ENCODE measurements around the gene ANXA7. TPM values are rescaled to one million over a fixed set of nuclear protein-coding genes. Genes with fewer than 3 reads are reported as not detected.
"Not testable (repeated sequence)": the region's sequence is repeated elsewhere in the genome, so short reads cannot be mapped to it uniquely, and the experiment has no call there.

The ANXA7 gene
- total RNA-seq, 1 donor from 2014 or later, result 133 TPM

DNA sequence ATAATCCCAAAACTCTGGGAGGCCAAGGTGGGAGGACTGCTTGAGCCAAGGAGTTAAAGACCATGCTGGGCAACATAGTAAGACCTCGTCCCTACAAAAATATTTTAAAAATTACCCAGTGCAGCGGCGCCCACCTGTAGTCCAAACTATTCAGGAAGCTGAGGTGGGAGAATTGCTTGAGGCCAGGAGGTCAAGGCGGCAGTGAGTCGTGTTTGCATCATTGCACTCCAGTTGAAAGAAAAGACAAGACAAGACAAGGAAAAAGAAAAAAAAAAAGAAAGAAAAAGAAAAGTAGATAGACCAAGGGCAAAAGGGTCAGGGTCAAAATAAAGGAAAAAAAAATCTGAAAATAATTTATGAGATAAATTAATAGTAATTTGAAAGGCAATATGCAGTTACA, 5.8 kb downstream of the ANXA7 start:
- DNase-seq (ENCODE audit: low read depth), result no peak

DNA sequence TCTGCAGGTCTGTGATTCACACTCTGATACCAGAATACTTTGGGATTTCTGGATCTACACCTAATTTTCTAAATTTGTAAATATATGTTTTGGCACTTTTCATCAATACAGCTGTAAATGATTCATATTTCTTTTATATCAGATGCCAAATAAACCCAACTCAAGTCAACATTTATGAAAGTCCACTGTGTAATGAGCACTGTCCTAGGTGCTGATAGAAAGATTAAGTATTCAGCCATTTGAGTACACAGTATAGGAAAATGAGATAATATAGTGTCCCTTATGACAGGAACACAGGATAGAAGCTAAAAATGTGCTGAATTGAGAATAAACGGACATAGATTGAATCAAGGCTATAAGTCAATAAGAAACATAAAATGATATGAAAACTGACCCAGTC, 6.4 kb downstream of the ANXA7 start:
- DNase-seq (ENCODE audit: low read depth), result no peak

DNA sequence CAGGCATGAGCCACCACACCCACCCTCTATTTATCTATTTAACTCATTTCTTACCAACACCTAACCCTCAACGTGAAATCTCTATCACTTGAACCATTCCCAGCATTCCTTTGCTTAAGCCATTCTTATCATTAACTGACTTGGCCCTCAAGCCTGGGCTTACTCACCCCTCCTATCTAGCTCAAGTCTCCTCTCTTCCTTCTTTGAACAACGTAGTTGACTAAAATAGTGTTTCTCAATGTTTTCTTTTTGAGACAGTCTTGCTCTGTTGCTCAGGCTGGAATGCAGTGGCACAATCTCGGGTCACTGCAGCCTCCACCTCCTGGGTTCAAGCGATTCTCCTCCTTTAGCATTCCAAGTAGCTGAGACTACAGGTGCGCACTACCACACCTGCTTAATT, 7.0 kb downstream of the ANXA7 start:
- no peak for DNase-seq (ENCODE audit: low read depth)

DNA sequence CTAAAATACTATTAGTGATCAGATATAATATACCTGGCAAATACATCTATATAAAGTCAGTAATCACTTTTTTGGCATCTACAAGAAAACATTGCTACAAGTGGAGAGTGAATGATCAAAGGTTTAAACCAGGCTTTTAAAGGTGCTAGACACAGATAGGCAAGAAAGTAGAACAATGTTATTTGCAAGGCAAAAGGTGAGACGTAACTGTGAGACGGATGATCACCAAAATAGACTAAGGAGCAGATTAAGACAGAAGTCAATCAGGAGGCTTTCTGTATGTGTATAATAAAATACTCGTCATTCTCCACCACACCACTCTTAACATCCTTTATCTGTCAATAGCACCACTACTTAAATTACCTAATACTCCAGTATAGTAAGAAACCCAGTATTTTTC, 8.3 kb downstream of the ANXA7 start:
- no peak for DNase-seq (ENCODE audit: low read depth)

DNA sequence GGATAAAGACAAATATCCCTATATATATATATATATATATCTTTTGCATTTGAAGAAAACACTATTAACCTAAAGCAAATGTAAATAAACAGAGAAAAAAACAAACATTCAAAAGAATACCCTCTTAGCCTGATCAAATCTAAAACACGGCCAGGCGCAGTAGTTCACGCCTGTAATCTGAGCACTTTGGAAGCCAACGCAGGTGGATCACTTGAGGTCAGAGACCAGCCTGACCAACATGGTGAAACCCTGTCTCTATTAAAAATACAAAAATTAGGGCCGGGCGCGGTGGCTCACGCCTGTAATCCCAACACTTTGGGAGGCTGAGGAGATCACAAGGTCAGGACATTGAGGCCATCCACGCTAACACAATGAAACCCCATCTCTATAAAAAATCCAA, 9.2 kb downstream of the ANXA7 start:
- no peak for DNase-seq (ENCODE audit: low read depth)

DNA sequence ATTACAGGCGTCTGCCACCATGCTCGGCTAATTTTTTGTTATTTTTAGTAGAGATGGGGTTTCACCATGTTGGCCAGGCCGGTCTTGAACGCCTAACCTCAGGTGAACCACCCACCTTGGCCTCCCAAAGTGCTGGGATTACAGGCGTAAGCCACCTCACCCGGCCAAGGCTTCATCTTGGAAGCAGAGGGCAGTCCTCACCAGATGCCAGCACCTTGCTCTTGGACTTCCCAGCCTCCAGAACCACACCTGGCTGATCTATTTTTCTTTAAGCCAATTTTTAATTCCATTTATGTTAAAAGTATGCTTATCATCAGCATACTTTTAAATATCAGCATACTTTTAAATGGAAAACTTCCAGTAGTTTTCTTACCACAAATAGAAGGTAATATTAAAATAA, 12.2 kb downstream of the ANXA7 start:
- no peak for DNase-seq (ENCODE audit: low read depth)

DNA sequence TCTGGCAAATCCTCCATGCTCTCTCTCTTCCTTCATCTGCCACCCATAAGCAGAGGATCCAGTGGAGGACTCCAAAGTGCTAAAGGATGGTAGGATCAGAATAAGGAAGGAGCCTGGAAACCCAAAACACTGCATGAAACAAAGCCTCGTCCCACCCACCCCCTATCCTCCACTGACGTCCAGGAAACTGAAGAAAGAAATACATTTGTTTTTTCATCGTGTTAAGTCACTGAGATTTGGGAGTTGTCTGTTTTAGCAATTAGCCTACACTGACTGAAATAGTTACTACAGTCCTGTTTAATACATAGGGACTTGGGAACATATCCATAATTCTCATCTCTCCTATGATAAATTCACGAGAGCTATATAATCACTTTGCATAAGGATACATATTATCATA, 14.8 kb downstream of the ANXA7 start:
- DNase-seq (ENCODE audit: low read depth), result no peak

DNA sequence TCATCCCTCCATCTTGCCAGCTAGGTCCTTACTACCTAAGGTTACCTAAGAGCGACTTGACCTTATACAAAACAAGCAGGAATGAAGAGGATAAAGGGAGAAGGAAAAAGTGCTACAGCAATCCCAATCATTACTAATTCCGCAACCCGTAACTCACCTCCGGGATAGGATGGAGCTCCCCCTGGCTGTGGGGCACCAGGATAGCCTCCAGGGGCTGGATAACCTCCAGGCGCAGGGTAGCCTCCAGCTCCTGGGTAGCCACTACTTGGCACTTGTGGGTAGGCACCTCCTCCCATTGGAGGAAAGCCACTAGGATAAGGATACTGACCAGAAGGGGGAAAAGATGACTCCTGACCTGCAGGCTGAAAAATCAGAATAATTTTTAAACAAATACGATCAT, 15.8 kb downstream of the ANXA7 start:
- DNase-seq (ENCODE audit: low read depth), result no peak

DNA sequence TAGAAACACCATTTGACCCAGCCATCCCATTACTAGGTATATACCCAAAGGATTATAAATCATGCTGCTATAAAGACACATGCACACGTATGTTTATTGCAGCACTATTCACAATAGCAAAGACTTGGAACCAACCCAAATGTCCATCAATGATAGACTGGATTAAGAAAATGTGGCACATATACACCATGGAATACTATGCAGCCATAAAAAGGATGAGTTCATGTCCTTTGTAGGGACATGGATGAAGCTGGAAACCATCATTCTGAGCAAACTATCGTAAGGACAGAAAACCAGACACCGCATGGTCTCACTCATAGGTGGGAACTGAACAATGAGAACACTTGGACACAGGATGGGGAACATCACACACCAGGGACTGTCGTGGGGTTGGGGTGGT, 19.5 kb downstream of the ANXA7 start:
- not testable (repeated sequence) for DNase-seq (ENCODE audit: low read depth)

DNA sequence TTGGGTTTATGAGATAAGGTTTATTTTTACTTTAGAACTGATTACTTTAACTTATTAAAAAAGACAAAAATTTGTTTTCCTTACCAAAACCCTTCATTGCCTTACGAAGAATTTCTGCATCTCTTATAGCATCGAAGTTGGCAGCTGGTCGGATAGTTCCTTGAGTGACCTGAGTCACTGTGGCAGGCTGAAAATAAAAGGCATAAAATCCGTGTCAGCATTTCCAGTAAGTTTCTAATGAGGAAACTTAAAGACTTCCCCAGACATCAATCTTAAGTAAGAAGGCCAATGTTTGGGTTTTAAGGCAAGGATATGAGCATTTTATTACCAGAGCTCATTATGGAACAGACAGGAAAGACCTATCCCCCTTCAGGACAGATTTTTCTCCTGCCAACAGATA, 25.6 kb downstream of the ANXA7 start:
- DNase-seq (ENCODE audit: low read depth), result no peak

DNA sequence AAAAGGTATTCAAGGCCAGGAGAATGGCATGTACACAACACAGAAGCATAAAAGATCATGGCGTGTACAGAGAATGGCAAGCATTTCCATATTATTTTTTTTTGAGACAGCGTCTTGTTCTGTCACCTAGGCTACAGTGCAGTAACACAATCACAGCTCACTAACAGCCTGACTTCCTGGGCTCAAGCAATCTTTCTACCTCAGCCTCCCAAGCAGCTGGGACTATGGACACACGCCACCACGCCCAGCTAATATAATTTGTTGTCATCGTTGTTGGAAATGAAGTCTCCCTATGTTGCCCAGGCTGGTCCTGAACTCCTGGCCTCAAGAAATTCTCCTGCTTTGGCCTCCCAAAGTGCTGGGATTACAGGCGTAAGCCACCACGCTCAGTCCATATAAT, 27.3 kb downstream of the ANXA7 start:
- DNase-seq (ENCODE audit: low read depth), result no peak

DNA sequence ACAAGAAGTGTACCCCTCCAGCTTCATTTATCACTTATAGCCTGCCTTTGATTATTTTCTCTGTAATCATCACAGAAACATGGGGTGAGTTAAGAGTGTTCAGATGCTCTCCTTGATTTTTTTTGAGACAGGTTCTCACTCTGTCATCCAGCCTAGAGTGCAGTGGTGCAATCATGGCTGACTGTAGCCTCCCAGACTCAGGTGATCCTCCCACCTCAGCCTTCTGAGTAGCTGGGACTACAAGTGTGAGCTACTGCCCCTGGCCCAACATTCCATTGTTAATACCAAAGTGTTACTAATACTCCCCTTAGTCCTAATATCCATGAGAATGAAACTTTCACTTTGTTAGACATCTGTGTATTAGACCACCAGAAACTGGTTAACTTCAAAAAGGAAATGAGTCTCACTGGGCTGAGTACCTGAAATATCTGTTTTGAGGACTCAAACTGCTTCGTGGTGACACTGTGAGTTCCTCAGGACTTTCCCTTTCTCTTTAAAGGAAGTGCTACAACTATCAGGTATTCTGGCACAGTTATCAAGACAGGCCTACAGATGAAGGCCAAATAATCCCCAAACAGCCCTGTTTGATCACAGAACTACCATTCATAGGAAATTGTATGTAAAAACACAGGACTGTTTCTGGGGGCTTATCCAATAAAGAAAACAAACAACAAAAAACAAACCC, 34.7 kb downstream of the ANXA7 start:
- DNase-seq (ENCODE audit: low read depth), result no peak

DNA sequence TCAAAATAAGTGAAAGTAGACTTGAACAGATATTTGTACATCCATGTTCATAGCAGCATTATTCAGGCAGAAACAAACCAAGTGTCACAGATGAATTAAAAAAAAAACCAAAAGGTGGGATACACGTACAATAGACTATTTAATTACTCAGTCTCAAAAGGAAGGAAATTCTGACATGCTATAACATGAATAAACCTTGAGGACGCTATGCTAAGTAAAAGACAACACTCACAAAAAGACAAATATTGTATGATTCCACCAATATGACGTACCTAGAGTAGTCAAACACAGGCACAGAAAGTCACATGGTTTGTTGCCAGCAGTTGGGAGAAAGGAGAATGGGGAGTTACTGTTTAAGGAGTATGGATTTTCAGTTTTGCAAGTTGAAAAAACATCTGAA, 37.2 kb downstream of the ANXA7 start:
- DNase-seq (ENCODE audit: low read depth), result no peak

DNA sequence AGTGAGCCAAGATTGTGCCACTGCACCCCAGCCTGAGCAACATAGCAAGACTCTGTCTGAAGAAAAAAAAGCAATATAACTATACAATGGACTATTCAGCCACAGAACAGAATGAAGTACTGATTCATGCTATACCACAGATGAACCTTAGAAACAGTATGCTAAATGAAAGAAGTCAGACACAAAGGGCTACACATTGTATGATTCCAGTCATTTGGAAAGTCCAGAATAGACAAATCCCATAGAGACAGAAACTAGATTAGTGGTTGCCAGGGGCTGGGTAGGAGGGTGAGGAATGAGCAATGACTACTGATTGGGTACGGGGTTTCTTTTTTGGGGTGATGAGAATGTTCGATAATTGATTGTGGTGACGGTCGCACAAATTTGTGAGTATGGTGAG, 45.6 kb downstream of the ANXA7 start:
- no peak for DNase-seq (ENCODE audit: low read depth)

DNA sequence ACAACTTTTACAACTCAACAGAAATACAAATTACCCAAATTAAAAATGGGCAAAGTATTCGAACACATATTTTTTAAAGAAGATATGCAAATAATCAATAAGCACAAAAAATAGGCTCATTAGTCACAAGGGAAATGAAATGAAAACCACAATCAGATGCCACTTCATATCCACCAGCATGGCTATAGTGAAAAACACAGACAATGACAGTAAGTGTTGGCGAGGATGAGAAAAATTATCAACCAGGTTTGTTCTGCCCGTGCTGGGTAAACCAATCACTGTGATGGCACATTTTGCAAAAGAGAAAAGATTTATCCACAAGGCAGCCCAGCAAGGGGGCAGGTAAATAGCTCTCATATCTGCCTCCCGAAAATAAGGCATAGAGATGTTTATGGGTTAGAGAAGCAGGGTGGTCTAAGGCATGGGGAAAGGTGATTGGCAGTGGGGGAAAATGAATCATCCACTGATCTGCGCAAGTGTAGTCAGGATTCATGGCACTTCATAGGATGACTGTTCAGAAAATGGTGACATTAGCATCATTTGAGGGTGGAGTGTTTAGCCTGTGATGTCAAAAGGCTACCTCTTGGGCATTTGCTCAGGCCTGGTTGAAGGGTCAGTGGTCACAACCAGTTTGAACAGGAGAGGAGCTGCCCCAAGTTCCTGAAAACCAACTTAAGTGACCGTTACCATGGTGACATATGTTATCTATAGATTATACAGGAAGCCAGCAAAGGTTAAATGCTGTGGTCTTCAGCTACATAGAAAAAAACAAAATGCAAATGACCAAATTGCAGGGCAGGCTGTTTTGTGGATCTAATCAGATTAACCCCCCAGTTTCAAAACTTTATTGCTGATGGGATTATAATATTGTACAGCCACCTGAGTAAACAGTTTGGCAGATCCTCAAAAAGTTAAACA, 47.2 kb downstream of the ANXA7 start:
- no peak for DNase-seq (ENCODE audit: low read depth)

DNA sequence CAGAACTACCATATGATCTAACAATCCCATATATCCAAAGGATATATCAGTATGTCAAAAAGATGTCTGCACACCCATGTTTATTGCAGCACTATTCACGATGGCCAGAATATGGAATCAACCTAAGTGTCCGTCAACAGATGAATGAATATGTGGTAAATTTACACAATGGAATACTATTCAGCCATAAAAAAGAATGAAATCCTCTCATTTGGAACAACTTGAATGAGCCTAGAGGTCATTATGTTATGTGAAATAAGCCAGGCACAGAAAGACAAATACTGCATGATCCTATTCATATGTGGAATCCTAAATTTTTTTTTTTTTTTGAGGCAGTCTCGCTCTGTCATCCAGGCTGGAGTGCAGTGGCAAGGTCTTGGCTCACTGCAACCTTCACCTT, 48.9 kb downstream of the ANXA7 start:
- DNase-seq (ENCODE audit: low read depth), result no peak

DNA sequence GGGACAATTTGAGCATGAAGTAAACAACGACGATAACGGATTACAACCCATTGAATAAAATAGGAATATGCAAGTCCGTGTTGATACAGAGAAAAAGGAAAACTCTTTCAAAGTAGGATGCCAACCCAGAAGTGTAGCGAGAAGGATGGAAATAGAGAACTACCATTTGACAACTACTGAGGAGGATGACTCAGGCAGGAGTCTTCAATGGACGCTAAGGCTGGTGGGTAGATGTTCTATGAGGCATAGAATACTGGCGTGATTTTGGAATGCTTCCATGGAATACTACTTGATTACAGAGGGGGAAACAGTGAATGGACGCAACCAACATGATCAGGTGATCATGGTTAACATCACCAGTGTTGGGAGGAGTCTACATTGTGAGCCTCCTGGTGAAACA, 54.4 kb downstream of the ANXA7 start:
- DNase-seq (ENCODE audit: low read depth), result no peak

DNA sequence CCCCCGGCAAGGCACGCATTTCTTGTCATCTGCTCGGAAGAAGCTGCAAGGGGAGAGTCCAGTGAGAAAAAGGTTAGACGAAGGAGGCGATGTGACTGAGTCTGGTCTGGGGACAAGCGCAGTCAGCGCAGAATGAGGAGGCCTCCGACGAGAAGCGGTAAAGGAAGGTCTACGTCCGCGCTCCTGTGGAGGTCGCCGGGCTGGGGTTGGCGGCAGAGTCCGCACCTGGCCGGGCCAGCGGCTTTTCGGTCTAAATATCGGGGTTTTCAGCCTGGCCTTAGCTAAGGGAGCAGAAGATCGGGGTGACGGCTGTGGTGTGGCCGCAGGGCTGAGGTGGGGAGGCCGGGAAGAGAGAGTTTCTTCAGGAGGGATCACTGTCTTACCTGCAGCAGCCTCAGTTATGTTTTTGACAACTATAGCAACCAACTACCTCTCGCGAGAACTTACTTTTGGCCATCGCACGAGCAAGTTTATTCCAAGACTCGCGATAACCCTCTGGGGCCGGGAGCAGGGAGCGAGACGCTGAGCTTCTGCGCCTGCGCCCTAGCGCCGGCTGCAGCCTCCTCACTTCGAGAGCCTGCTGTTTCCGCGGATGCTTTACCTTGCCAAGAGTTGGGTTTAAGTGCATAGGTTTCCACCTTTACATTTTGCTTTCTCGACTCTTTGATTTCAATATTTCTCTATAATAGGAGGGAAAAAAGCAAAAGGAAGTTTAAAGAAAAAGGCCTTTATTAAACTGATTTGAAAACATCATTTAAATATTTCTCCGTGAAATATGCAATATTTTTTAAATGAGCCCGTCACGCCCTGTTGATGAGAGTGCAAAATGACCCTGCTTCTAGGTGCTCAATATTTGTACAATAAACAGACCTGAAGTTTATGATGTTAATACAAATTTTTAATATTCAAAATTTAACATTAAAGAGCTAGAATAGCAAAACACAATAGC, 55.3 kb downstream of the ANXA7 start, which contains the start of gene CFAP70:
TSS of gene CFAP70 (minus strand) at position 534 of the 949 bp plus-strand sequence. CDS start 4,068 bp downstream, outside the sequence.
- DNase-seq (ENCODE audit: low read depth), result peak; percentile 97

DNA sequence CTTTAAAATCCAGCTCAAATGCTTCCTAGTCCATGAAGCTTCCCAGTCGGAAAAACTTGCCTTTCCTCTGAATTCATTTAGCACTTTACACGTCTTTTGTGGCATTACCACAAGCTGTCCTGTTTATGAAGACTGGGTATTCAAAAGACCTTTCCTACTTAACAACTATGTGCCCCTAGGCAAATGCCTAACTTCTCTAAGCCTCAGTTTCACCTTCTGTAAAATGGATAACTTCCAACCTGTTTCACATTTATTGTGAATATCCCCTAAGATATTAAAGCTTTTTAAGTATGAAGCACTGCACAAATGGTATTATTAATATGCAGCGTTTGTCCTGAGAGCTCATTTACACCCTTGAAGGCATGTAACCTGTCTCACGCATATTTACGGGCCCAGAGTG, 56.0 kb downstream of the ANXA7 start:
- no peak for DNase-seq (ENCODE audit: low read depth)

DNA sequence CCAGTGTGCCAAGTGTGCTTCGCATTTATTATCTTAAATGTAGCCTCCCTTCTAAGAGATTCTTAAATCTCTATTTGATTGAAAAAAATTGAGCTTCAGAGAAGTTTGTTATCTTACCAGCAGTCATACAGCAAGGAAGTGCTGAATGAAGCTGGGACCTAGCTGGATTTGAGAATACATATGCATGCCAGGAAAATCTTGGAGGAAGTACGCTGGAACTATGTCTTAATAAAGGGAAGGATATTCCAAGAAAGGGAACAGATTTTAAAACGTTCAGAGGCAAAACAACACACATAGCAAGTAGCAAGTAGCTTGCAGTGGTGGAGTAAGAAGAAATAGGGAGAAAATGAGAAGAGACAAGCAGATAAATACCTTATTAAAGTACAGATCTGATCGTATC, 56.7 kb downstream of the ANXA7 start:
- no peak for DNase-seq (ENCODE audit: low read depth)

DNA sequence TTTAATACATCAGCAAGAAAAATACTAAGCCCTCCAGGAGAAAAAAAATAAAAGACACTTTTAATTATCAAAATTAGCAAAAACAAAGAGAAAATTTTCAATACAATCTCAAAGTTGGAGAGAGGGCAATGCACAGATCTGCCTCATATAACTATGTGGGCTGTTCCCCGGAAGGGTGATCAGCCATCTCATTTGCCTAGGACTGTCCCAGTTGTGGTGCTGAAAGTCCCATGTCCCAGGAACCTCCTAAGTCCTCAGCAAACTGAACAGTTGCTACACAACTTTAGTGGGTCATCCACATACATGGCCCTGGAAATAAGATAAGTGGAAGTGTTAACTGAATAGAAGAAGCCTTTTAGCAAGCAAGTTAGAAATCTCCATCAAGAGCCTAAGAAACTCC, 69.6 kb downstream of the ANXA7 start:
- no peak for DNase-seq (ENCODE audit: low read depth)

DNA sequence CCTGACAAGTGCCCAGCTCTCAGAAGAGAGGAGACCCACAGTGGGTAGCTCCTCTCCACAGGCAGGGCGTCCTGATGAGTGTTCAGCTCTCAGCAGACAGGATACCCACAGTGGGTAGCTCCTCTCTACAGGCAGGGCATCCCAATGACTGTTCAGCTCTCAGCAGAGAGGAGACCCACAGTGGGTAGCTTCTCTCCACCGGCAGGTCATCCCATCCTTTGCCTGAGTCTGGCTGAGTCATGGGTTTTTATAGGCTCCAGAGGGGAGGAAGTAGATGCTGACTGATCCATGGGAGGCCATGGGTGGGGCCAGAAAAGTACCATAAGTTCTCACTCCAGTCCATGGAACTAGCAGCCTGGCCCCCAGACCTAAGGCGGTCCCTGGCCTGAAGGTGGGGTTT, 73.7 kb downstream of the ANXA7 start:
- DNase-seq (ENCODE audit: low read depth), result no peak
